MM.1S (cell line): ENCODE data around the gene PRKCE.

Experiments
- DNase-seq: peaks from one replicate; pipeline ENCODE4 v3.0.0-alpha.2; 2015
- H2AFZ ChIP-seq: fragments of 300-600 bp; sonication (generic); 2 replicates; pipeline ENCODE4 v1.6.0; 2016; ENCODE audit warnings: antibody characterized with exemption, low read length
- H3F3A ChIP-seq: fragments of 300-600 bp; sonication (generic); 2 replicates; pipeline ENCODE4 v1.6.1; 2016; ENCODE audit warnings: mild to moderate bottlenecking, antibody characterized with exemption, low read length, moderate library complexity, mixed read lengths; ENCODE audit not compliant: insufficient read depth
- H3K27ac ChIP-seq: fragments of 300-600 bp; sonication (generic); 2 replicates; pipeline ENCODE4 v1.5.1; 2016; ENCODE audit warnings: mild to moderate bottlenecking, low read length
- H3K27me3 ChIP-seq: fragments of 300-600 bp; sonication (generic); replicated peaks from 2 replicates; pipeline ENCODE4 v1.6.0; 2016; ENCODE audit warnings: low read length; ENCODE audit not compliant: insufficient read depth
- H3K36me3 ChIP-seq: fragments of 300-600 bp; sonication (generic); replicated peaks from 2 replicates; pipeline ENCODE4 v1.6.1; 2016; ENCODE audit warnings: mild to moderate bottlenecking, low read length, mixed read lengths; ENCODE audit not compliant: insufficient read depth
- H3K4me1 ChIP-seq: fragments of 300-600 bp; sonication (generic); 2 replicates; pipeline ENCODE4 v1.6.1; 2016; ENCODE audit warnings: low read length, mixed read lengths
- H3K4me2 ChIP-seq: fragments of 300-600 bp; sonication (generic); 2 replicates; pipeline ENCODE4 v1.6.0; 2016; ENCODE audit warnings: low read depth, low read length
- H3K4me3 ChIP-seq: fragments of 300-600 bp; sonication (generic); 2 replicates; pipeline ENCODE4 v1.5.1; 2016; ENCODE audit warnings: low read length, mixed read lengths
- H3K79me2 ChIP-seq: fragments of 300-600 bp; sonication (generic); 2 replicates; pipeline ENCODE4 v1.6.1; 2016; ENCODE audit warnings: mixed run types, low read length, mixed read lengths
- H3K9ac ChIP-seq: fragments of 300-600 bp; sonication (generic); 2 replicates; pipeline ENCODE4 v1.6.1; 2016; ENCODE audit warnings: low read length, mixed read lengths
- H3K9me2 ChIP-seq: fragments of 300-600 bp; sonication (generic); replicated peaks from 2 replicates; pipeline ENCODE4 v1.6.1; 2016; ENCODE audit warnings: mild to moderate bottlenecking, low read length, mixed read lengths; ENCODE audit not compliant: insufficient read depth
- H3K9me3 ChIP-seq: fragments of 300-600 bp; sonication (generic); replicated peaks from 2 replicates; pipeline ENCODE4 v1.6.1; 2016; ENCODE audit warnings: mild to moderate bottlenecking, low read length, mixed read lengths; ENCODE audit not compliant: insufficient read depth
- H4K20me1 ChIP-seq: fragments of 300-600 bp; sonication (generic); 2 replicates; pipeline ENCODE4 v1.6.1; 2016; ENCODE audit warnings: mild to moderate bottlenecking, low read length, moderate library complexity, mixed read lengths; ENCODE audit not compliant: insufficient read depth
- CTCF ChIP-seq: fragments of 300-600 bp; sonication (generic); IDR thresholded peaks from 2 replicates; pipeline ENCODE4 v1.5.1; 2016; ENCODE audit warnings: antibody characterized with exemption, low read length, mixed read lengths
- EZH2 ChIP-seq: fragments of 300-600 bp; sonication (generic); optimal IDR thresholded peaks from 2 replicates; pipeline ENCODE3; 2017; ENCODE audit warnings: low read depth, mild to moderate bottlenecking, antibody characterized with exemption, low read length, mixed read lengths
- EZH2phosphoT487 ChIP-seq: fragments of 300-600 bp; sonication (generic); IDR thresholded peaks from 2 replicates; pipeline ENCODE4 v1.6.1; 2018; ENCODE audit warnings: antibody characterized with exemption, low read length

PRKCE gene

GRCh38 chr2:46194856-46195255, 543.4 kb downstream of the PRKCE start:
- no peaks in the 10 kb centered on the region for H3K79me2 ChIP-seq
- no peaks in the 10 kb centered on the region for H3K4me1 ChIP-seq
- no peak overlapping the region for H3K27ac ChIP-seq
- no peak overlapping the region for H3K4me2 ChIP-seq
- no peak overlapping the region for H2AFZ ChIP-seq
- H3K36me3 ChIP-seq = no peaks in the 10 kb centered on the region
- TF ChIP-seq EZH2phosphoT487 (no peak), EZH2 (no peak), CTCF (no peak)
- no peak overlapping the region for H3K9ac ChIP-seq
- H3K4me3 ChIP-seq = no peak overlapping the region
- H3K9me3 ChIP-seq = no peaks in the 10 kb centered on the region
- H3K27me3 ChIP-seq = no peaks in the 10 kb centered on the region
- no peaks in the 10 kb centered on the region for H3K9me2 ChIP-seq
- no peaks in the 10 kb centered on the region for H3F3A ChIP-seq
- DNase-seq = no peak
- H4K20me1 ChIP-seq = no peaks in the 10 kb centered on the region

- H3K27ac ChIP-seq = no peak overlapping the region
- H3K4me3 ChIP-seq = no peak overlapping the region
- no peaks in the 10 kb centered on the region for H3K79me2 ChIP-seq
- no peak overlapping the region for H2AFZ ChIP-seq
- H3K9ac ChIP-seq = no peak overlapping the region
- no peaks in the 10 kb centered on the region for H3K36me3 ChIP-seq
- no peak overlapping the region for H3K4me2 ChIP-seq
- no peaks in the 10 kb centered on the region for H3K9me2 ChIP-seq
- H3K4me1 ChIP-seq = peaks cover 6% of the 10 kb centered on the region
- H3K27me3 ChIP-seq = no peaks in the 10 kb centered on the region
- H3K9me3 ChIP-seq = no peaks in the 10 kb centered on the region
- H3F3A ChIP-seq = no peaks in the 10 kb centered on the region
- TF ChIP-seq EZH2 (no peak), EZH2phosphoT487 (no peak), CTCF (no peak)
- DNase-seq = no peak
- no peaks in the 10 kb centered on the region for H4K20me1 ChIP-seq
Measured at GRCh38 chr2:46195819-46196218, 544.3 kb downstream of the PRKCE start.

GRCh38 chr2:46196871-46197462, 545.5 kb downstream of the PRKCE start:
- Histone ChIP-seq H3F3A (no peaks in the 10 kb centered on the region), H2AFZ (no peak overlapping the region), H3K27me3 (no peaks in the 10 kb centered on the region), H3K4me2 (no peak overlapping the region), H4K20me1 (no peaks in the 10 kb centered on the region), H3K9me2 (no peaks in the 10 kb centered on the region), H3K4me3 (no peak overlapping the region), H3K9ac (no peak overlapping the region), H3K36me3 (no peaks in the 10 kb centered on the region), H3K4me1 (peaks cover 6% of the 10 kb centered on the region), H3K79me2 (no peaks in the 10 kb centered on the region), H3K9me3 (no peaks in the 10 kb centered on the region), H3K27ac (no peak overlapping the region)
- no peak for DNase-seq
- TF ChIP-seq EZH2 = no peak
- no peak for TF ChIP-seq CTCF
- TF ChIP-seq EZH2phosphoT487 = no peak
